Measurements from ENCODE around the gene BATF3.
A peak's percentile ranks its signal among the peaks of the same experiment; 100 is the strongest.
"Not testable (repeated sequence)": the region's sequence is repeated elsewhere in the genome, so short reads cannot be mapped to it uniquely, and the experiment has no call there.

The BATF3 gene, protein sequence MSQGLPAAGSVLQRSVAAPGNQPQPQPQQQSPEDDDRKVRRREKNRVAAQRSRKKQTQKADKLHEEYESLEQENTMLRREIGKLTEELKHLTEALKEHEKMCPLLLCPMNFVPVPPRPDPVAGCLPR

DNA sequence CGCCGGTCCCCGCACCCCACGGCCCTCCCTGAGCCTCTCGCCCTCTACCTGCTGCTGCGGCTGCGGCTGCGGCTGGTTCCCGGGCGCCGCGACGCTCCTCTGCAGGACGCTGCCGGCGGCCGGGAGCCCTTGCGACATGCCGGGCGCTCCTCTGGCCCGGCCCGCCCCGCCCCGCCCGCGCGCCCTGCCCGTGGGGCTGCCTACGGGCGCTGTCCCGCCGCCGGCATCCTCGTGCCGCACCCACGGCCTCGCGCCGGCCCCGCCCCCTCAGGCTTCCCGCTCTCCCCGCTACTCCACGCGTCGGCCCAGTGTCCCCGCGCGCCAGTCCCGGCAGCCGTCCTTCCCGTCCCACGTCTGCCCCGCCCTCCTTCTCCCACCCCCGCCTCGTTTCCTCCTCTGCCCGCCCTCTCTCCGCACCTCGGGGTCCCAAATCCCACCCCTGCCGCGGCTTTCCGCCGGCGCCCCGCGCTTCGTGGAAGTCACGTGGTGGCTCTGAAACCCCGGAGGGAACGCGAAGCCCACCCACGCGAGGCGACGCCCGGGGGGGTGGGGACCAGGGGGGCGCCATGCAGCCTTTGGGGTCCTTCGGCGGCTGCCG lies at the start of gene BATF3:
TSS of gene BATF3 (minus strand) at position 216 of the 598 bp plus-strand sequence. CDS start at position 138, 78 bp downstream.
- peak; percentile 56 to 77 for DNase-seq (ENCODE audit: low read depth in 2 of 2, low spot score in 1 of 2)

DNA sequence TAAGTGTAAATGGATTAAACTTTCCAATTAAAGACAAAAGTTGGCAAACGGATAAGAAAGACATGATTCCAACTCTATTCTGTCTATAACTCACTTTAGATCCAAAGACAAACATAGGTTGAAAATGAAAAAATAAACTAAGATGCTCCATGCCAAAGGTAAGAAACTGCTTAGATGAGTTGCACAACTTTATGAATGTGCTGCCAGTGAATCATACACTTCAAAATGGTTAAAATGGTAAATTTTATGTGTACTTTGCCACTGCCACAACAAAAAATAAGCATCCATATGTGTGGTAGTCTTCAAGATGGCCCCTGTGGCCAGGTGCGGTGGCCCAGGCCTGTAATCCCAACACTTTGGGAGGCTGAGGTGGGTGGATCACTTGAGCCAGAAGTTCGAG lies 46.9 kb upstream of the BATF3 start:
- no peak for DNase-seq (ENCODE audit: low read depth in 2 of 2, low spot score in 1 of 2)

DNA sequence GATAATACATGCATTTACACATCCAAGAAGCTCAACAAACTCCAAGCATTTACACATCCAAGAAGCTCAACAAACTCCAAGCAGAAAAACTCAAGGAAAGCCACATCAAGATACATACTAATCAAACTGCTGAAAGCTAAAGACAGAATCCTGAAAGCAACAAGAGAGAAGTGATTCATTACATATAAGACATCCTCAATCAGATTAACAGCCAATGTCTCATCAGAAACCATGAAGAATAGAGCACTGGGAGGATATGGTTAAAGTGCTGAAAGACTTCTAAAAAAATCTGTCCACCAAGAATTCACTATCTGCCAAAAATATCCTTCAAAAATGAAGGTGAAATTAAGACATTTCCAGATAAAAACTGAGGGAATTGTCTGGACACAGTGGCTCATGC lies 45.7 kb upstream of the BATF3 start:
- no peak for DNase-seq (ENCODE audit: low read depth in 2 of 2, low spot score in 1 of 2)

DNA sequence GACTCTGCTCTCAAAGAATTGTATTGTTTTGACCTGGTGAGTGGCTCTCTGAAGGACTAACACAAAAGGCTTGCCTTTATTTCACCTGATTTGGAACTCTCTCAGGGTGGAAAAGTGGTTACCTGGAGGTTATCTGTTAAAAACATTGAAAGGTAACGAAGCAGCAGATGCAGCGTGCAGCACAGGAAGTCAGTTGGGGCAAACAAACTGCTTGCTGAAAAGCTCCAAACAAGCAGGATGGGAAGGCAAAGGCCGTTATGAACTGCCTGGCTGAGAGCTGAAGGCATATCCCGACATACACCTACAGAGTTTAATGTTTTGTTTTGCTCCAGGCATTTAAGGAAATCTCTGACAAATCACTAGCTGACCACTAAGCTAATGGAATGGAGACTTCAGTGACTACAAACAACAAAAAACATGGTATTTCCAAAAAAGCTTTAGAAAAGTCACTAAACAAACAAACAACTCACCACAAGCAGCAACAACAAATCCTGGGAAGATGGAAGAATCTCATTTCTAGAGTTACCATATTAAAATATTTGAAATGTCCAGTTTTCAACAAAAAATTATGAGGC lies 44.3 kb upstream of the BATF3 start:
- no peak for DNase-seq (ENCODE audit: low read depth in 2 of 2, low spot score in 1 of 2)

DNA sequence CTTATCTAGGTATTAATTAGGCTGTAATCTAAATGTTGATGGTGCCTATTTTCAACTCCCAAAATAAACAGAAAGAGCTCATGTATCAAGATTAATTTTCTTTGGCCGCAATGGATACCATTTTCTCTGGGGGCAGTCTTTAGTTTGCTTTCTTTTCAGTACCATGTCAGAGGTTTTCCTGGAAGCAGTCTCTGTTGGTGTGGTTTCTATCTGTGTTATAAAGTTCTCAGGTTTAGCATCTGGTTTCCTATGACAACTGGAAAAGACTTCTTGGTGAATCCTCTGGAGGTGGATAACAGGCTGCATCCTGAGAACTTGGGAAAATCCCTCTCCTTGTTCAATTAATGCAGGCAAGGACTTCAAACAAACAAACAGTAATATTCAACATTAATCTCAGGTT lies 38.7 kb upstream of the BATF3 start:
- DNase-seq (ENCODE audit: low read depth in 2 of 2, low spot score in 1 of 2), result no peak

DNA sequence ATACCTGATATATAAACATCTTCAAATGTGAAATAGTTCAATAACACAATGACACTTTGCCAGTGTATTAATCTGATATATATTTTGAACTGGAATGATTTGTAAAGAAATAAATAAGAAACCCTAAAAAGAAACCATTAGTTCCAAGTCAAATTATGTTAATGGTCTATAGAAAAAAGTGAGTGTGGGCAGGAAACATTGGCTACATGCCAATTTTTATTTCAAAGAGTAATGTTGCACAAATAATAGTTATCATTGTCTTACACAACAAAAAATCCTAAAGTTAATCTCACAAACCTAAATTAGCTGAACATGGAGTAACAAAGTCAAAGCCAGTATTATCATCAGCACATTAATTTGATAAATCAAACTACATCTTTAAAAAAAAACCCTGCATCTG lies 37.9 kb upstream of the BATF3 start:
- DNase-seq (ENCODE audit: low read depth in 2 of 2, low spot score in 1 of 2), result no peak

DNA sequence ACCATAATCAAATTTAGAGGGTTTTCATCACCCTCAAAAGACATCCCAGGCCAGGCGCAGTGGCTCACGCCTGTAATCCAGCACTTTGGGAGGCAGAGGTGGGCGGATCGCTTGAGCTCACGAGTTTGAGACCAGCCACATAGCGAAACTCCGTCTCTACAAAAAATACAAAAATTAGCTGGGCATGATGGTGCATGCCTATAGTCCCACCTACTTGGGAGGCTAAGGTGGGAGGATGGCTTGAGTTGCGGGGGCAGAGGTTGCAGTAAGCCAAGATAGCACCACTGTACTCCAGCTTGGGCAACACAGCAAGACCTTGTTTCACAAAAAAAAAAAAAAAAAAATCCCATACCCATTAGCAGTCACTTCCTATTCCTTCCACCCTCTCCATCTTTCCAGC lies 33.5 kb upstream of the BATF3 start:
- no peak for DNase-seq (ENCODE audit: low read depth in 2 of 2, low spot score in 1 of 2)

DNA sequence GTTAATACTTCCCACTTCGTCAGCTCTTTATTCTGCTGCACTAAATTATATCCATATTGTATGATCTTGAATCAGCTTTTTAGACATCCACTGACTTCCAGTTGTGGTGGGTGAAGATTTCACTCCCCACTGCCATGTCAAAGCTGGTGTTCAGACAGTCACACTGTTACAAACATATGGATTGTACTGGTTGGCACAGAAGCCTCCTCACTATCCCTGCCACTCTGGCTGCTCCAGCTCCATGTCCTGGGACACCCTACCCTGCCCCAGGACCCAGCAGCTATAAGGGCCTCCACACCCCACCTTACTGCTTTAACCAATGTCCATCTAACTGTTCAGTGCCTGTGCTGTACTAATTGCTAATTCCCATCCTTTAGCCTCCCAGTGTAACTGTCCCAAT lies 32.0 kb upstream of the BATF3 start:
- no peak for DNase-seq (ENCODE audit: low read depth in 2 of 2, low spot score in 1 of 2)

DNA sequence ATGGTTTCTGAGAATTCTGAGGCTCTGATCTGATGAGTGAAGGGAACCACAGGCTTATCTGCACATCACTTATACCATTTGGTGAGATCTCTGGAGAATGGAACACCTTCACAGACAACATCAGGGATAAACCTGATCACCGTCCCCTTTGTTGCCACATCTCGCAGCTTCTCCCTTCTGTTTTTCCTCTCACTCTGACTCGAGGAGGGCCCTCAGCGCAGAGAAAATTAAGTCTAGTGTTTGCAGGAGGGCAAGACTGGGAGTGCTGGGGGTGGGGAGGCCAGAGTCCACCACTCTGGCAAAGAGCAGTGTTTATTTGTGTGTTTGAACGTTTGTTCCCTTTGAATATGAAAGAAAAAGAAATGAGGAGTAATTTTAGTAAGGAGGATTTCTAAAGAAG lies 29.0 kb upstream of the BATF3 start:
- DNase-seq (ENCODE audit: low read depth in 2 of 2, low spot score in 1 of 2), result no peak

DNA sequence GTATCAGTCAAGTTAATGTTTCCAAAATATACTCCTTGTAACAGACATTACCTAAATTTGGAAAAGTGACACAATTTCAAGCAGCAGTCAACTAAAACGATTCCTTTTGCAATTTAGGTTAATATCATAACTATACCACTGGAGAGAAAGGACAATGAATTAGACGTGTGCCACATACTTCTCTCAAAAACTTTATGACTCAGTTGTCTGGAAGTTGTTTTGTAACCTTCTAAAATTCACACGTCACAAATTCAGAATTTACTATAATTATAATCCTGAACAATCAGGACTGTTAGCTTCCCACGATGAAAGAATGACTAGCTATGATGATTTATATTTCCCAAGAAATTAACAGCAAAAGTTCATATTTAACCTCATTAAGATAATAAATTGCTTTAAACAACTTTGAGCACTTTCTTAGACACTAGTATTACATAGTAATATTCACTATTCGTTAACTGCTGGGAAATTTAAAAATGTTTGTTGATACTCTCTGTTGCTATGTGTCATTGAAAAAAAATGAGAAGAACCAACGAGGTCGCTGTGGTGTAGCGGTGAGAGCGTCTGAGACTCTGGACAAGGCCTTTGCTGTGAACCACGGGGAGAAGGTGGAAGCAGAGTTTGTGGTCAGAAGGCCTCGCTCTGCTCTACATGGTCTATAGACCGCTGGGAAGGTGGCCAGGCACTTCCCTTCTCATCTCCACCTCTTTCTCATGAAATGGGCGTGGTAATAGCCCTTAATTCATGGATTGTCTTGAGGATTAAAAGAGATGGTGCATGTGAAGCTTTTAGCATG lies 27.9 kb upstream of the BATF3 start:
- no peak for DNase-seq (ENCODE audit: low read depth in 2 of 2, low spot score in 1 of 2)

DNA sequence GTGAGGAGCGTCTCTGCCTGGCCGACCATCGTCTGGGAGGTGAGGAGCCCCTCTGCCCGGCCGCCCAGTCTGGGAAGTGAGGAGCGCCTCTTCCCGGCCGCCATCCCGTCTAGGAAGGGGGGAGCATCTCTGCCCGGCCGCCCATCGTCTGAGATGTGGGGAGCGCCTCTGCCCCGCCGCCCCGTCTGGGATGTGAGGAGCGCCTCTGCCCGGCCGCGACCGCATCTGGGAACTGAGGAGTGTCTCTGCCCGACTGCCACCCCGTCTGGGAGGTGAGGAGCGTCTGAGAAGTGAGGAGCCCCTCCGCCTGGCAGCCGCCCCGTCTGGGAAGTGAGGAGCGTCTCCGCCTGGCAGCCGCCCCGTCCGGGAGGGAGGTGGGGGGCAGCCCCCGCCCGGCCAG lies 25.0 kb upstream of the BATF3 start:
- DNase-seq (ENCODE audit: low read depth in 2 of 2, low spot score in 1 of 2), result not testable (repeated sequence)

DNA sequence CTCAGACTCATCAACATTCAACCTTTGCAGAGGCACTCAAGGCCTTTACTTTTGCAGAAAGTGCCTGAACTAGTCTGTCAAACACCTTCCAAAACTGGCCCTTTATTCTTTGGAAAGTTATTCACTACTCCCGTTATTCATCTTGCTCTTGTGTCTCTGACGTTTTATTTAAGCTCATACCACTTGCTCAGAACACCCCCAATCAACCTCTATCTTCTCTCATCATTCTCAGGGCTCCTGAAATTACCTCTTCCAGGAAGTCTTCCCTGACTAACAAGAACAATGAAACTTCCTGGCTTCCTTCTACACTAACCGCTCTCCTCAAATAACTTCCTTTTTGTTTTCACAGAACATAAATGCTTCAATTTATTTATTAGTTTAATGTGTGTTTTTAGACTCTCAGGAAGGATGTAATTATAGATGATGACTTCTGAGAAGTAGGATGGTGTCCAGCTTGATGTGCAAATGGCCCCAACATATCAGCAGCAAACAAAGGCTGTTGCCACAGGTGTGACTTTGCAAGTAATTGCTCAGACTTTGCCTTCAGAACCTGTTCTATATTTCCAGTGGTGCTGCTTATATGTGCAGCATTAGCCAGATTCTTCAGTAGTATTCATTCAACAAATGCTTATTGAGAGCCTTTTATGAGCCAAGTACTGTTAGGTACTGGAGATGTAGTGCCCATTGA lies 22.8 kb upstream of the BATF3 start:
- DNase-seq (ENCODE audit: low read depth in 2 of 2, low spot score in 1 of 2), result no peak

DNA sequence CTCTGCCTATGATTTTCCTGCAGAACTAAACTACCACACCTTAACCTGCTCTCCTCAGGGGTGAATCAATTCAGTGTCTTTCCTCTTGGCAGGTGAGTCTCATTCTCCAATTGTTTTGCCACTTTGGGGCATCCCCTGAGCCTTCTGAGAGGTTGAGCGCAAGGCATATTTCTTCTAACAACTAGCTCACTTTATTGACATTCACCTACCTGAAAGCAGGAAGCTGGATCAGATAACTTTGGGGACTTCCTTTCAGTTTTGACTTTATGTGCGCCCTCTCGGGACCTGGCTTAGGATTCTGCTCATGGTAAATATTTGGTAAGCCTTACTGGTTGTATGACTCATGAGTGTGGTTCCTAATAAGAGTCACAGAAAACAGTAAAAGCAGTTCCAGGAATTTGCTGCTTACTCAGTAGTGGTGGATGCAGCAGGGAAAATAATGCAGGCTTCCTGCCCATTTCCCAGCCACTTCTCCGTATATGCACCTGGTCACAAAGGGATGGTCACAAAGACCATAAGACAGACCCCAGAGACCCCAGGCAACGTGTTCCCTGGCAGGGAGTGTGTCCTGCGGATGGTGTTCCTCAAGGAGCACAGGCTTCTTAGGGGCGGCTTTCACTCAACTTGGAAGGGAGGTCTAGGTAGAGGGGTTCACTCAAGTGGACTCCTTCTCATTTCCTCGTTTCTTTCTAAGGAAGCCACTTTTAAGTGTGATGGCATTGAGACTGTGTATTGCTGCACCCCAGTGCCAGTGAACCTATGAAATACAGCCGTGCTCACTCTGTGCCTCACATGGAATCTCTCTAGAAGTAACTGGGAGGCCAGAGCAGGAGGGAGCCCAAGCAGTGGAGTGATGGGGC lies 22.0 kb upstream of the BATF3 start:
- DNase-seq (ENCODE audit: low read depth in 2 of 2, low spot score in 1 of 2), result no peak

DNA sequence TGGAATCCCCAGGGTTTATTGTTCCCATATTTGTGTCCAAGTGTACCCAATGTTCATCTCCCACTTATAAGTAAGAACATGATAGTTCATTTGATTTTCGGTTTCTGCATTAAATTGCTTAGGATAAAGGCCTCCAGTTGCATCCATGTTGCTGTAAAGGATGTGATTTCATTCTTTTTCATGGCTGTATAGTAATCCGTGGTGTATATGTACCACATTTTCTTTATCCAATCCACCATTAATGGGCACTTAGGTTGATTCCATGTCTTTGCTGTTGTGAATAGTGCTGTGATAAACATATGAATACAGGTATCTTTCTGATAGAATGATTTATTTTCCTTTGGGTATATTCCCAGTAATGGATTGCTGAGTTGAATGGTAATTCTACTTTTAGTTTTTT lies 20.0 kb upstream of the BATF3 start:
- no peak for DNase-seq (ENCODE audit: low read depth in 2 of 2, low spot score in 1 of 2)

DNA sequence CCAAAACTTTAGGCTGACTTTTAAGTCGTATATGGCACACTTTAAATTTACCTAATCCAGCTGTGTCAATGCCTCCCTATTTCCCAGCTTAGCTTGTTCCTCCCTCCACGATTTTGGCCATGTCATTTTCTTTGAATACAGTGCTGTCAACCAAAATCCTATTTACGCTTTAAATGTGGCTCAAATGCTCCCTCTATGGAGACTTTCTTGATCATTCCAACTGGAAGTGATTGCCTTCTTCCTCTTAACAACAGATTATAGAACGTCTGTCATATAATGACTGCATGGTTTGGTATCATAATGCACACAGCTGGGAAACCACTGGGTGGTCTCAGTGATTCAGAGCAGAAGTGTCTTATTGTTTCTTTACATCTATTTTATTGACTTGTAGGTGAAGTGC lies 18.9 kb upstream of the BATF3 start:
- no peak for DNase-seq (ENCODE audit: low read depth in 2 of 2, low spot score in 1 of 2)

DNA sequence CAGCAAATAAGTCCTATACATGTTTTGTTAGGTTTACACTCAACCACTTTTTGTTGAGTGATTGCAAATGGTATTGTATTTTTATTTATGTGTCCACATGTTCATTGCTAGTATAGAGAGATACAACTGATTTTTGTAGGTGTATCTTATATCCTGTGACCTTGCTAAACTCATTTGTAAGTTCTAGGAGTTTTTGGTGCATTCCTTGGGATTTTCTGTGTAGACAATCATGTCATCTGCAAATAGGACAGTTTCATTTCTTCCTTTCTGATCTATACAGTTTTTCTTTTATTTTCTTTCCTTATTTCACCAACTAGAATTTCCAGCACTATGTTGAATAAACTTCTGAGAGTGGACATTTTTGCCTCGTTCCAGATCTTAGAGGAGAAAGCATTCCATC lies 16.5 kb upstream of the BATF3 start:
- DNase-seq (ENCODE audit: low read depth in 2 of 2, low spot score in 1 of 2), result no peak

DNA sequence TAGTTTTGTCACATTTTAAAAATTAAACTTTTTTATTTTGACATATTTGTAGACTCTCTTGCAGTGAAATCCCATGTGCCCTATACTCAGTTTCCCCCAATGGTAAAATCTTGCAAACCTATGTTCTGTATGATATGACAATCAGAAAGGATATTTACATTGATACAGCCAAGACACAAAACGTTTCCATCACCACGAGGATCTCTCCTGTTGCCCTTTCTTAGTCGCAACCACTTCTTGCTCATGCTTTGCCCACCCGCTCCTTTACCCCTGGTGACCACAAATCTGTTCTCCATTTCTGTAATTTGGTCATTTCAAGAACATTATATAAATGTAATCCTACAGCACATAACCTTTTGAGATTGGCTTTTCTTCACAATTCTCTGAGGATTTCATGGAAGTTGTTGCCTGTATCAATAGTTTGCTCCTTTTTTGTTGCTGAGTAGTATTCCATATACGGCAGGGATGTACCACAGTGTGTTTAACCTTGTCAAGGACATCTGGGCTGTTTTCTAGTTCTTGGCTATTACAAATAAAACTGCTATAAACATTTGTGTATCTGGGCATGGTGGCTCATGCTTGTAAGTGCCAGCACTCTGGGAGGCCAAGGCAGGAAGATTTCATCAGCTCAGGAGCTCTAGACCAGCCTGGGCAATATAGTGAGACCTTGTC lies 14.0 kb upstream of the BATF3 start:
- no peak for DNase-seq (ENCODE audit: low read depth in 2 of 2, low spot score in 1 of 2)

DNA sequence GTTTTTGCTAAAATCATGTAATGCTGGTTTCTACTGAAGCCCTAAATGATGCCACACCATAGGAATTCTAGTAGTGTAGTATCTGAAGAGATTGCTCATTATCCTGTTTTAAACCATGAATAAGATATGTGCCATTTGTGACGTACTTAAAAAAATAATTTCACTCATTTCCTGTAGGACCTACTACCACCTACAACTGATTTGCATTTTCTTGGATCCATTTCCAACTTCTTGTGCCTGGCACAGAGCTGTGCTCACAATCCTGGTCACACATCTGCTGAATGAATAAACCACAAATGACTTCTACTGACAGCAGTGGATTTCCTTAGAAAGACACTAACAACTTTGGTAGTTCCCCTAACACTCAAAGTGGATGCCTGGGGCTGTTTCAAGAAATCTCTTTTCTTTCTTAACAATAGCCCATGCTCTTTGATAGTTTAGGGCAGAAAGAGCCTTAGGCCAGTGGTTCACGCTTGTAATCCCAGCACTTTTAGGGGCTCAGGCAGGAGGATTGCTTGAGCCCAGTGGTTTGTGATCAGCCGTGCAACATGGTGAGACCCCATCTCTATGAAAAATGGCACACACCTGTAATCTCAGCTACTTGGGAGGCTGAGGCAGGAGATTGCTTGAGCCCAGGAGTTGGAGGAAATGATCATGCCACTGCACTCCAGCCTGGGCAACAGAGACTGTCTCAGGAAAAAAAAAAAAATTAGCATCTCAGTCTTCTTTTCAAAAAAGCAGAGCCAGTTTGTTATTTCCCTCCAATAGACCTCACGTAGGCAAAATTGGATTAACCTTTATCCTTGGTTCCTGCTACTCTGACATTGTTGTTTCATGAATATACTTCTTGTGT lies 13.0 kb upstream of the BATF3 start:
- DNase-seq (ENCODE audit: low read depth in 2 of 2, low spot score in 1 of 2), result no peak

DNA sequence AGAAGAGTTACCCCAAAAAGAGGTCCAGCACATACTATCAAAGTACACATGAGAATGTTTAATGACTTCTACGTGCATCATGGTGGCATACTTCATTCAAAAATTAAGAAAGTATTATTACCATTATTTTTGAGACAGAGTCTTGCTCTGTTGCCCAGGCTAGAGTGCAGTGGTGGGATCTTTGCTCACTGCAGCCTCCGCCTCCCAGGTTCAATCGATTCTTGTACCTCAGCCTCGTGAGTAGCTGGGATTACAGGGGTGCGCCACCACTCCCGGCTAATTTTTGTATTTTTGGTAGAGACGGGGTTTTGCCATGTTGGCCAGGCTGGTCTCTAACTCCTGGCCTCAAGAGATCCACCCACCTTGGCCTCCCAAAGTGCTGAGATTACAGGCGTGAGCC lies 12.3 kb upstream of the BATF3 start:
- DNase-seq (ENCODE audit: low read depth in 2 of 2, low spot score in 1 of 2), result not testable (repeated sequence)

All from stimulated activated CD8-positive, alpha-beta memory T cell treated with anti-CD3 and anti-CD28 coated beads, Interleukin-4, amount 100 ng/mL, for 4 hours (primary cell).